GM19240 (cell line): ENCODE measurements around the gene SNRPD2.
"Not testable (repeated sequence)": the region's sequence is repeated elsewhere in the genome, so short reads cannot be mapped to it uniquely, and the experiment has no call there.

Experiments used
- DNase-seq: peaks from one replicate; pipeline ENCODE4 v3.0.0; 2011; ENCODE audit warnings: low spot score; ENCODE audit not compliant: insufficient read length

Gene SNRPD2

DNA sequence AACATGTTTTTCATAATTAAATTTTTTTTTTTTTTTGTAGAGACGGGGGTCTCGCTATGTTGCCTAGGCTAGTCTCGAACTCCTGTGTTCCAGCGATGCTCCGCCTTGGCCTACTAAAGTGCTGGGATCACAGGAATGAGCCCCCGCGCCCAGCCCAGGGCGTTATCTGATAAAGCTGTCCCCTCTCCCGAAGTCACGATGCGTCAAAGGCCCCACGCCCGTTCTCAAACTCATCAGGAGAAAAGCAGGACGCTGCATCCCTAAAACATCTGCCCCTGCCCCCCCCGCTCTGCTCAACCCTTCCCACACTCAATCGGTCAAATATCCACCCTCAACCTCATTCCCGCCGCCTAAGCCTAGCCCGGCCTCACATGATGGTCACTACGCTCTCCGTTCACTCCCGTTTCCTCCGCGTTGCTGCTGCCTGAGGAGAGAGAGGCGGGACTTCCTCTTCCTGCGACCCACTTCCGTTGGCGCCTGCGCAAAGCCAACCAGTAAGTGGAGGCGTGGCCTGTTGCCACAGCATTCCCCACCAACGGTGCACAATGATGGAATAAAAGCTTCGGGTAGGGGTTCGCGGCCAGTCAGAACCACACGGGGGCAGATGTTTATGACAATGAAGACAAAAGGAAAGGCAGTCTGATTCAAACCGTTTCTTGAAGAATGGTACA lies at the start of gene SNRPD2:
TSS of gene SNRPD2 (minus strand) at position 438 of the 671 bp plus-strand sequence. CDS start at position 373, 65 bp downstream.
- DNase-seq, result peak; percentile 69

DNA sequence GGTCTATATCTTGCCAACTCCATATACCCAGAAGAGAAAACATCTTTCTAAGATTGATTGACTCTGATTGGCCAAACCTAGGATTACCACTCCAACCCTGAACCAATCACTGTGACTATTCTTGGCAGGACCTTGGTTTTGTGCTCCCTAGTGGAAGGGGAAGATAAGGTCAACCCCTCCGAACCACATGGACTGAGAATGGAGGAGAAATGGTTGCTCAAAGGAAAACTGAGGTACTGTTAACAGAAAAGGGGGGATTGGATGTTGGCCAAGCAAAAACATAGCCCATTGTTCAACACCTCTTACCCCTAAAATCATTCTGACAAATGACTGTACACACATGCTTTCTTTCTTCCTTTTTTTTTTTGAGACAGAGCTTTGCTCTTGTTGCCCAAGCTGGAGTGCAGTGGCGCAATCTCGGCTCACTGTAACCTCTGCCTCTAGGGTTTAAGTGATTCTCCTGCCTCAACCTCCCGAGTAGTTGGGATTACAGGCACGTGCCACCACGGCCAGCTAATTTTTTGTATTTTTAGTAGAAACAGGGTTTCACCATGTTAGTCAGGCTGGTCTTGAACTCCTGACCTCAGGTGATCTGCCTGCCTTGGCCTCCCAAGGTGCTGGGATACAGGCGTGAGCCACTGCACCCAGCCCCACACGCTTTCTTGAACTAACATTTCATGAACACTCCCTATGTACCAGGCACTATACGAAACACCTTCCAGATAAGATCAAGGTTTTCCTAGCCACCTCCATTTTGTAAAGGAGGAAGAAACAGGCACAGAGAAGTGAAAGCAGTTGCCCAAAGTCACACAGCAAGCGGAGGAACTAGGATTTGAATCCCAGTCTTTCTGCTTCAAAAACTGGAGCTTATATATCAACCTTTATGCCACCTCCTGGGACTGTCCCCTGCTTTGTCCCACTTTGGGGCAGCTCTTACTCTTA lies 48.0 kb upstream of the SNRPD2 start:
- DNase-seq, result no peak

GRCh38 chr19:45733160-45733810 lies 41.5 kb upstream of the SNRPD2 start, which contains the start of gene MEIOSIN:
Gene MEIOSIN (plus strand): TSS chr19:45733439. CDS start chr19:45735377, 1,938 bp downstream.
- no peak for DNase-seq

- DNase-seq, result peak; percentile 95
These were observed 38.9 kb upstream of the SNRPD2 start, which contains the start of gene FBXO46 for GRCh38 chr19:45730368-45731288. Gene FBXO46 (minus strand): TSS chr19:45730896. CDS start chr19:45713495, 17,401 bp downstream.

DNA sequence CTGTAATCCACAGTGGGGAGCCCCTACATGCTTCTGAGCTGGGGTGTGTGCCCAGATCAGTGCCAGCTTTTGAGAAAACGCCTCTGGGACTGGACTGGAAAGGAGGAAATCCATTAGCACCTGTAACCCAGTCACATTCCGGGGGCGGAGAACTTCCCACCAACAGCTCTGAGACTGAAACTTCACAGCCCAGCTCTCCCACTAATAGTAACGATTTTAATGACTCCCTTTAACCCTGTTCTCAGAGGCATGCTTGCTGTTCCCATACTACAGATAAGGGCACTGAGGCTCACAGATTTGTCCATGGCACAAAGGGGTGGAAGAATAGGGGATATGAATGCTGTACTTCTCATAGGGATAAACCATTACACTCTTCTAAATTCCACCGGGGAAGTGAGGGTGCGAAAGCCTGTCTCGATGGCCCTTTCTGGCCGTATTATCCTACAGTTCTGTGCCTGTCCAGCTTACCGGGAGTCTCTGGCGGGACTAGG lies 38.1 kb upstream of the SNRPD2 start:
- no peak for DNase-seq

DNA sequence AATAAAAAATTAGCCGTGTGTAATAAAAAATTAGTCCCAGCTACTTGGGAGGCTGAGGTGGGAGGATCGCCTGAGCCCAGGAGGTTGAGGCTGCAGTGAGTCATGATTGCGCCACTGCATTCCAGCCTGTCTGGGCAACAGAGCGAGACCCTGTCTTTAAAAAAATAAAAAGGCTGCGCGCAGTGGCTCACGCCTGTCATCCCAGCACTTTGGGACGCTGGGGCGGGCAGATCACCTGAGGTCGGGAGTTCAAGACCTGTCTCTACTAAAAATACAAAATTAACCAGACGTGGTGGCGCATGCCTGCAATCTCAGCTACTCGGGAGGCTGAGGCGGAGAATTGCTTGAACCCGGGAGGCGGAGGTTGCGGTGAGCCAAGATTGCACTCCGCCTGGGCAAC lies 36.9 kb upstream of the SNRPD2 start:
- DNase-seq, result not testable (repeated sequence)

DNA sequence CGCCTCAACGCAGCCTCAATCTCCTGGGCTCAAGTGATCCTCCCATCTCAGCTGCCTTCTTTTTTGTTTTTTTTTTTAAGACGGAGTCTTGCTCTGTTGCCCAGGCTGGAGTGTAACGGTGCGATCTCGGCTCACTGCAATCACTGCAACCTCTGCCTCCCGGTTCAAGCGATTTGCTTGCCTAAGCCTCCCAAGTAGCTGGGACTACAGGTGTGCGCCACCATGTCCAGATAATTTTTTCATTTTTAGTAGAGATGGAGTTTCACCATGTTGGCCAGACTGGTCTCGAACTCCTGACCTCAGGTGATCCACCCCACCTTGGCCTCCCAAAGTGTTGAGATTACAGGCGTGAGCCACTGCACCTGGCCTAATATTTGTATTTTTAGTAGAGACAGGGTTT lies 28.3 kb upstream of the SNRPD2 start:
- DNase-seq, result not testable (repeated sequence)

GRCh38 chr19:45717983-45718650 lies 26.4 kb upstream of the SNRPD2 start:
- DNase-seq, result no peak

DNA sequence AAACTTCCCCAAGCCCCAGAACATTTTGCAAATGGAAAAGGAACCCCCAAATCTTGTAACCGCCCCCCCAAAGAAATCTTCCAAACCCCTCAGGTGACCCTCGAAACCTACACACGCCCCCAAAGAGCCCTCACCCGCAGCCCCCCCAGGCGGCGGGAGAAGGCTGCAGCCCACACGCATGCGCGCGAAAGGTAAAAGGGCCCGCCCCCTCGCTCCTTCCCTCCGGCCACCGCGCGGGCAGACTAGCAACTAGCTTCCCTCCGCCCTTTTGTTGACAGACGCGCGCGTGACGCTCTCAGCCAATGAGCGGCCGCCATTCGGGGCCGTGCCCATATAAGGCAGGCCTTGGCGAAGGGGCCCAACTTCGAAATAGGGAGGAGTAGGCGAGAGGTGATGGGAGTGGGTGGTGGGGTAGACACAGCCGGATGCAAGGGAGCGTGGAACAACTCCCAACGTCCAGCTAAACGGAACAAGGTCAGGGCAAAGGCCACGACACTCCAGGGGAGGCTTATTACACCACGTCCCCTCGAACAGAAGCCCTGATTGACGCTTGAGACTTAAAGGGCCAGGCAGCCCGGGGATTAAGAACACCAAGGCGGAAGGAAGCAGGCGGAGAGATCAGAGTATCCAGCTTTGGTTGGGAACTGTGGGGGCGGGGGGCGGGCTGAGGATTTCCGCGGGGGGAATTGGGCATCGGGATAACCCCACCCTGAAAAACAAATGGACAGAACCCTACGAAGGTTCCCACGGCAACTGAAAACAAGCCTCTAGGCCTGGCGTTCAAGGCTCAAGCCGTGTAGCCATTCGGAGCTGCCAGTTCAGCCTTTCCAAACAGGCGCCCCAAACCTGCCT lies 25.6 kb upstream of the SNRPD2 start:
- DNase-seq, result peak; percentile 99

DNA sequence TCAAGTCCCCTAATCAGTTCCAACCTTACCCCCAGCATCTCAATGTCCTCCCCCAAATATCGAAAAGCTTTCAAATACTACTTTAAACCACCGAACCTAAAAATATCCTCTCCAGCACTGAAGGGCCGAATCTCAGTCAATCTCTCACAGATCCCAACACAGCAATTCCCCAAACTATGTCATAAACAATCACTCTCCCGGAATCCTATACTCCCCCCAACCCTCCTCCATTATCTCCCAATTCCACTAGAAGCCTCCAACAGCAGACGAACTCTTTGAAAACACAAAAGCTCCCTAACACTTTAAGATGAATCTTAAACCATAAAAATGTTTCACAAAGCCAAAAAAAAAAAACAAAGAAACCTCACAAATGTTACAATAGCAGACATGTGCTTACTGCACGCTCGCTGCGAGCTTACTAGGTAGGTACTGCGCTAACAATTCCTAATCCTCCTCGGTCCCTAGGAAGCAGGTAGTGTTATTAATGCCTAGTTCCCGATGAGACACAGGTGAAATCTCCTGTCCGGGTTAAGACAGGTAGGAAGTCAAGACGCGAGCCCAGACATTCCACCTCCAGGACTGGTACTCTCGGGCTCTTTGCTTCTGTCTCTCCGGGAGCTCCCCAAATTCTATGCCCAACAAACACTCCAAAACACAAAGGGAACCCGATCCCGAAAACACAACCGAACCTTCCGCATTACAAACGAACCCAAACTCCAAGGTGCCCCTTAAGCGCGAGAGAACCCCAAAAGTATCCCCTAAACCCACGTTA lies 24.8 kb upstream of the SNRPD2 start:
- DNase-seq, result no peak

DNA sequence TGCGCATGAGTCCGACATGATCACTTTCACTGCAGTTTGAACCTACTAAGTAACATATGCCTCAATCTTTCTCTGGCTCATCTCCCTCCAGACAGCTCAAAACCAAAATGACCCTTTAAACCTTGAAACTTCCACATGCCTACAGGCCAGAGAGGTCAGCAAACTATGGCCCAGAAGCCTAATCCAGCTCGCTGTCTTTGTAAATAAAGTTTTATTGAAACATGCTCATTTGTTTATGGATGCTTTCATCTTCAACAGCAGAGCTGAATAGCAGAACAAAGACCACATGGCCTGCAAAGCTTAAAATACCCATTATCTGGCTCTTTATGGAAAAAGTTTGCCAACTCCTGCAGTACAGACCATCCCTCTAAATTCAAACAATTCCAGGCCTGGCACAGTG lies 23.4 kb upstream of the SNRPD2 start:
- DNase-seq, result no peak

DNA sequence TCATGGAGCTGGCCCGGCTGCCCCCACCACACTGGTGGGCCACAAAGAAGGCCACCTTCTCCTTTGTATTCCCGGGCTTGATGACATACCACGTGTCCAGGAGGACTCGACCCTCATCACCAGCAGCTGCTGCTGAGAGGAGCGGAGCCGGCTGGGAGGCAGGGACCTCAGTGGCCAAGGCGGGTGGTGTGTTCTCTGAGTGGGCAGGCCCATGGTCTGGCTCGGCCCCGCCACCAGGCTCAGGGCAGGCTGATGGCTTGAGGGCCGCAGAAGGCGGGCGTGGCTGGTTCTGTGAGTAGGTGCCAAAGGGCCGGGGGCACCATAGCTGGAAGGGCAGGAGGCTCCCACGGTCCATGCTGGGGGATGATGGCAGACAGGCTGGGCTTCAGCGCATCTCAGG lies 21.4 kb upstream of the SNRPD2 start:
- DNase-seq, result no peak

DNA sequence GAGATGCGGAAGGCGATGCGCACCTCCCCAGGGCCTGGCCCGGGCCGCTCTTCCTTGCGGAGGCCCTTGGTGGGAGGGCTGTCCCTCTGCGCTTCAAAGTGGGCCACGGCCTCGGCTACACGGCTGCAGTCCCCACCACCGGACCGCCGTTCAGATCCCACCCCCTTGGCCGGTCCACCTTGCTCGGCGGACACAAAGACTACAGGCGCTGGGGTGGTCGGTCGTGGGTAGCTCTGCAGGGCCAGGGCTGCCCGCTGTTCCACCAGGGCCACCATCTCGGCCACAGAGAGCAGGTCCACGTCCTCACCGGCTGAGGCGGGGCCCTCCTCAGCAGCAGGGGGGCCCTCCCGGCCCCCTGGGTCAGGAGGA lies 20.9 kb upstream of the SNRPD2 start:
- DNase-seq, result no peak

- no peak for DNase-seq
These were observed 20.3 kb upstream of the SNRPD2 start for GRCh38 chr19:45711851-45712698.

GRCh38 chr19:45710356-45711130 lies 18.8 kb upstream of the SNRPD2 start:
- no peak for DNase-seq

DNA sequence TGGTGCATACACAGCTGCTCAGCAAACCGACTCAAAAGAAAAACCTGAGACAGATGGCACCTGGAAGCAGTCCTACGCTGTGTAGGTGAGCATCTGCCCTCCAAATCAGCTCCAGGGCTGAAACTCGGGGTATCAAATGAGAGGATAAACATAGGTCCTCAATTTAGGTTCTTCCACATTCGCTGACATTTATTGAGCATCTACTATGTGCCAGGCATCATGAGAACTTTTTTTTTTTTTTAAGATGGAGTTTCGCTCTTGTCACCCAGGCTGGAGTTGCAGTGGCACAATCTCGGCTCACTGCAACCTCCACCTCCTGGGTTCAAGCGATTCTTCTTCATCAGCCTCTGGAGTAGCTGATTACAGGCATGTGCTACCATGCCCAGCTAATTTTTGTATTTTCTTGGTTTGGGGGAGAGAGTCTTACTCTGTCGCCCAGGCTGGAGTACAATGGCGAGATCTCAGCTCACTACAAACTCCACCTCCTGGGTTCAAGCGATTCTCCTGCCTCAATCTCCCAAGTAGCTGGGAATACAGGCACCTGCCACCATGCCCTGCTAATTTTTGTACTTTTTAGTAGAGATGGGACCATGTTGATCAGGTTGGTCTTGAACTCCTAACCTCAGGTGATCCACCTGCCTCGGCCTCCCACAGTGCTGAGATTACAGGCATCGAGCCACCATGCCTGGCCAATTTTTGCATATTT lies 14.1 kb upstream of the SNRPD2 start:
- DNase-seq, result no peak
